ENCODE measurements around the gene SETD5. TPM values are rescaled to one million over a fixed set of nuclear protein-coding genes. Genes with fewer than 3 reads are reported as not detected.

Gene SETD5
- total RNA-seq, 1 donor from 2014 or later: 35.9 TPM

DNA sequence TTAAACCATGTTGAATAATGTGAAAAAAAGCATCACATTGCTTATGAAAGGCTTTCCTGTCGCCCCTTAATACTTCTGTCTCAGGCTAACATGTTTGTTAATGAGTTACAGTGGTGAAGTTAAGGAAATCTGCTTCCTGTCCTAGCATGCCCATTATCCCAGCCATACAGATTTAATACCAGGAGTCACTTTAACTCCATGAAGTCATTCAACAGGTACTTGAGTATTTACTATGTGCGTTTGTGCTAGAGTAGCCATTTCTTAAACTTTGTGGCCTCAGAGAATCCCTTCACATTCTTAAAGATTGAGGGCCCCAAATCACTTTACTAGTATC is 10.1 kb upstream of the SETD5 start:
- DNase-seq (ENCODE audit: low read depth in 2 of 2): no peak

DNA sequence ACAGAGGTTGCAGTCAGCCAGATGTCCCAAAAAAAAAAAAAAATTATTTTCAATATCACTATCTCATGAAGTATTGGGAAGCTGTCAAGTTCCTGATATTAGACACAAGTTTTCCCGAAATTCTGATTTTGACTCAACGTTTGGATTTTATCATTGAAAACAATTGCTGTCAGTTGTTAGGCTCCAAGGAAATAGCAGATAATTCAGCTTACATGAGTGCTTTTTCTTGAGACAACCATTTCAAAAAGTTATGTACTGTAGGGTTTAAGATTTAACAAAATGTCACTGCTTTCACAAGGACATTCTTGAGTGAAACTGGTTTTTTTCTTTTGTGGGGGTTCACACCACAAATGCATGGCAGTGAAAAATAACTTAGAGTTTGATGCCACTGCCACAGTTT is 9.3 kb upstream of the SETD5 start:
- DNase-seq (ENCODE audit: low read depth in 2 of 2): no peak

DNA sequence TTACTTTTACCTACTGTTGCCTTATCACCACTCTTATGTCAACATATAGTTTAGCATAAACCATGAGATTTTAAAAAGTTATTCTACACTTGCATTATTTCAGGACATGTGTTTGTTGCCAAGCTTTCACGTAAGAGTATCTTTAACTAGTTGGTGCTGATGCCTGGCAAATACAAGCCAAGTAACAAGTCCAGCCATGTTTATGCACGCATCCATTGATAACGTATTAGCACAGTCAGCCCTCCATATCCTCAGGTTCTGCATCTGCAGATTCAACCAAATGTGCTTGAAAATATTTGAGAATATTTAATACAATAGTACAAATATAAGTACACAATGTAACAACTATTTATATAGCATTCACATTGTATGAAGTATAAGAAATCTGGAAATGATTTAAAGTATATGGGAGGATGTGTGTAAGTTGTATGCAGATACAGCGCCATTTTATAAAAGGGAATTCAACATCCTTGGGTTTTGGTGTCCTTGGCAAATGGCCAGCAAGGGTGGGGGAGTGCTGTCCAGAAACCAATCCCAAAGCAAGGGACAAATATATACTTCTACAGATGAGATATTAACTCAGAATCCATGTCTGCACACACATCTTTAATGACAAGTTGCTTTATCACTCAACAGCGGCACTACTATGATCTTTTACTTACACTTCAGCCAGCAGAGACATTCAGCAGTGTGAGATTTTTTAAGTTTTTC is 8.7 kb upstream of the SETD5 start:
- no peak for DNase-seq (ENCODE audit: low read depth in 2 of 2)

DNA sequence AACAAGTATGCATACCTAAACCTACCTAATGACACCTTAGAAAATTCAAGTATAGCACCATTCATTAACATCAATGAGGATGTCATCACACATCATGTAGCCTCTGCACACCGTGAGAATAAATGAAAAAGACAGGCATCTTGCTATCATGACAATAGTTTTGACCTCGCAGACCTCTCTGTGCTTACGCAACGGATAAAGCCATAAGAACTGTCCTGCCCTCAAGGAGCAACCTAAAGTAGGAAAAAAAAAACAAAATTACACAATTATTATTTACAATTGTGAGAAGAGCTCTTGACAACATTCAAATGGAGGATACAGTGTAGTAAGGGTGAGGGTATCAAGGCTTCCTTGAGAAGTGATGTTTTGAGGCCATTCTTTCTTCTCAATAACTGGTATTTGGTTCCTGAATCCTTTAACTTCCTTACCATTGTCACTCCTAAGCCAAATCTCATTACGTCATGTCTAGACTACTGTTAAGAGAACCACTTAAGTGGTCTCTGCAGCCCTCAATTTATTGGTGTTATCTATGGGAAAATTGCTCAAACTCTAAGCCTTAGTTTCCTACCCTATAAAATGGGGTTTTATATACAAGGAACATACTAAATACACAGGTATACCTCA is 7.0 kb upstream of the SETD5 start:
- no peak for DNase-seq (ENCODE audit: low read depth in 2 of 2)

DNA sequence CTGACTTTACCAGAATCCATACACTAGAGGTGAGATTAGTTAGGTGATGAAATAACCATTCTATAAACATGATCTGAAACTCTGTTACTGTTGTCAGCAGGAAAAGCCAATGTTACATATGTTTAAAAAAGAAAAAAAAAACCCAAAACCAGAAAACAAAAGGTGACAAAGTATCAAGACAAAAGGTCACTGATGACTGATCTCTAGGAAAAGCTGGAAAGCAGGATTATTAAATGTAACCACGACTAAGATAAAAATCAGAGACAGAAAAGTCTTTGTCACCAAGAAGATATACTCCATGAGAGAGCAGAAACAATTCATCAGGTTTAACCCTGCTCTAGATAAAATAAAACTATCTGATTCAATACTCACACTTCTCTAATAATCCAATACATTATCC is 5.4 kb upstream of the SETD5 start:
- no peak for DNase-seq (ENCODE audit: low read depth in 2 of 2)

DNA sequence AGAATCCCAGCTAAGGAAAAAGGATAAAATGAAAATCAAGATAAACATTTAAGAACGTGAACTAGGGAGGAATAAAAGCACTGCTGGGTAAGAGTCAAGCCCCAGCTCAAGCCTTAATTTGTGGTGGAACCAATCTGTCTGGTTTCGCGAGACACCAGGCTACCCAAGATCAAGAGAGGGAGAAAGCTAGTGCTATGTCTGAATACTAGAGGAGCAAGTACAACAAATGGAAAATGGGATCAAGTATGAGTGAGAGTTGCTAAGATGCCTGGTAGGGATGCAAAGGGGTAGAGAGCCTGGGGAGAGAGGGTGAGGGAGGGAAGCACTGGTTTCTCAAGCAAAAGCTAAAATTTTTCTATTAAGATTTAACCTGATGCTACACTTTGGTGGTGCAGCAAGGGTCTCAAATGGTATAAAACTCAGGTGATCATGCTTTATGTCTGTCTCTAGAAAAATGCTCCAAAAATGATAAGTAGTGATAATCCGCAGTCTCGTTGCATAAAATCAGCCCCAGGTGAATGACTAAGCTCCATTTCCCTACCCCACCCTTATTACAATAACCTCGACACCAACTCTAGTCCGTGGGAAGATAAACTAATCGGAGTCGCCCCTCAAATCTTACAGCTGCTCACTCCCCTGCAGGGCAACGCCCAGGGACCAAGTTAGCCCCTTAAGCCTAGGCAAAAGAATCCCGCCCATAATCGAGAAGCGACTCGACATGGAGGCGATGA is 1.7 kb upstream of the SETD5 start:
- DNase-seq (ENCODE audit: low read depth in 2 of 2): peak in 1 of 2 donors; percentile 10

DNA sequence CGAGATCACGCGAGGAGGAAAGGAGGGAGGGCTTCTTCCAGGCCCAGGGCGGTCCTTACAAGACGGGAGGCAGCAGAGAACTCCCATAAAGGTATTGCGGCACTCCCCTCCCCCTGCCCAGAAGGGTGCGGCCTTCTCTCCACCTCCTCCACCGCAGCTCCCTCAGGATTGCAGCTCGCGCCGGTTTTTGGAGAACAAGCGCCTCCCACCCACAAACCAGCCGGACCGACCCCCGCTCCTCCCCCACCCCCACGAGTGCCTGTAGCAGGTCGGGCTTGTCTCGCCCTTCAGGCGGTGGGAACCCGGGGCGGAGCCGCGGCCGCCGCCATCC is 1.1 kb upstream of the SETD5 start:
- peak in 1 of 2 donors; percentile 97 for DNase-seq (ENCODE audit: low read depth in 2 of 2)

DNA sequence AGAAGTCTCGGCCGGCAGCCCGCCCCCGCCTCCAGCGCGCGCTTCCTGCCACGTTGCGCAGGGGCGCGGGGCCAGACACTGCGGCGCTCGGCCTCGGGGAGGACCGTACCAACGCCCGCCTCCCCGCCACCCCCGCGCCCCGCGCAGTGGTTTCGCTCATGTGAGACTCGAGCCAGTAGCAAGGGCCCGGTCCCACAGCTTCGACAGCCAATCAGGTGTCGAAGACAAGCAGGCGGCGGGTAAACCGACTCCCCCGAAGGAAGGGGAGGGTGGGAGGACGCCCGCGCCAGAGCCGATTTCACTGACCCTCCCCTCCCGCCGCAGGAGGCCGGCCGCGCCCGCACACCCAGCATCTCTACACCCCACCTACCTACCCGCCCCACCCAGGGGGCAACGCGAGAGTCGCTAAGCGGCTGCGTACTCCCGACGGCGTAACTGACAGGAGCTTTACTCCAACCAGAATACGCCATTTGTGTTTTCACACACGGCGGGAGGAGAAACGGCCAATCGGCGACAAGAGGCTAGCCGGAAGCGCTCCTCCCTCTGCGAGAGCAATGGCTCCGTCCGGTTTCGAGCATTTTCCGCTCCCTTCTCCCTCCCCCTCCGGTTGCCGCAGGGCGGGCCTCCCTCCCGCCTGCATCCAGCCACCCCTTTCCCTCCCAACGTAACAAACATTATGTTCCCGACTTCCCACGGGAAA is 633 bp upstream of the SETD5 start:
- DNase-seq (ENCODE audit: low read depth in 2 of 2): peak; percentile 100

DNA sequence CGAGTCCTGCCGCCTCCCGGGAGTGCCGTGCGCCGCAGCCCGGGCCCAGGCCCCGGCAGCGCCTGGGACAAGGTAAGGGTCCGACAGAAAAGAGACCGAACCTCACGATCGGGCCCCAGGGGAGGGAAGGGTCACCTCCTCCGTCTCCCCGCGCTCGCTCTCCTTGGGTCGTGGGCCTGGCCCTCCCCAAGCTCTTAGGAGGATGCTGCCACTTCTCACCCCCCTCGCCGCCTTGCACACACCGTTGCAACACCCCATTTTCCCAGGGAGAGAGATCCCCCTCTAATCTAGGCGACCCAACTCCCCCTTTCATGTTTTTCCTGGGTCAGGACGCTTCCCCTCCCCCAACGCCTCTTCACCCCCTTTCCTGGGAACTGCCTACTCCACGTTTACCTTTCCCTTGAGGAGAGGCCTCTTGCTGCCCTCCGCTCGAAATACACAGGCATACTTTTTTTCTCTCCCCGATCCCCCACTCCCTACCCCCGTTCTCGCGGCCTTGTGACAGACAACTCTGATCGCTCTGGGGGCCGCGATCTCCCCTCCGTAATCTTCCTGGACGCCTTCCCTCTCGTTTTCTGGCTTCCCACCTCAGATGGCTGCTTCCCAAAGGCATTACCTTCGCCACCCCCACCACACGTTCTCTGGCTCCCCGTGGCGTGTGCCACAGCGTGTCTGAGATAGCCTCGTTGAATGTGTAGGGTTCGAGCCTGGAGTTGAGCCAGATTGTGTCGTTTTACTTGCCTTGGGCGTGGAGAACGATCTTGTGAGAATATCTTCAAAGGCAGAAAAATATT is 688 bp downstream of the SETD5 start:
- peak; percentile 52 to 58 for DNase-seq (ENCODE audit: low read depth in 2 of 2)

DNA sequence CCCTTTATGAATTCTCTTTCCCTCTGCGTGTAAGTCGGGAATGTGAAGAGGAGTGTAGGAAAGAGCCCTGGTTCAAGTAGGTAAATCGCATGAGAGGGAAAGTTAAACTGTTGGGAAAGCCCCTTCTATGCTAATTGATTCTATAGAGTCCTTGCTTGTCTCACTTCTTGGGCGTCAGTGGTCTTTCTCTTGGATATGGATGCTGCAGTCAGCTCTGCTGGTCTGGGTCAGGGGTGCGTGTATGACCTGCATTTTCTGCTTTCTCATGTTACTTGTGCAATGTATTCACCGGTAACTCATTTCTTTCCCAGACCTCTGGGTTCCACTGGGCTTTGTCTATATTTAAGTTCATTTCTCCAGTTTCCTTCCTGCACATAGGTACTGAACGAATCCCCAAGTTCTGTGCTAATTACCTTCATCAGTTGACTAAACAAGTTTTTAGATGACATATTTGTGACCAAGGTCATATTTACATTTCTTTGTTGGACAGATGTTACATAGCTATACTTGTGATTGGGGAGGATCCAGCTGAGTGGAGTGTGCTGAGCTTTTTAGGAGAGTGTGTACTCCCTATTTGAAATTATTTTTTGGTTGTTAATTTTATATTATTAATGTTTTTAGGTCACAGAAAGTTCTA is 1.4 kb downstream of the SETD5 start:
- peak in 1 of 2 donors; percentile 63 for DNase-seq (ENCODE audit: low read depth in 2 of 2)

DNA sequence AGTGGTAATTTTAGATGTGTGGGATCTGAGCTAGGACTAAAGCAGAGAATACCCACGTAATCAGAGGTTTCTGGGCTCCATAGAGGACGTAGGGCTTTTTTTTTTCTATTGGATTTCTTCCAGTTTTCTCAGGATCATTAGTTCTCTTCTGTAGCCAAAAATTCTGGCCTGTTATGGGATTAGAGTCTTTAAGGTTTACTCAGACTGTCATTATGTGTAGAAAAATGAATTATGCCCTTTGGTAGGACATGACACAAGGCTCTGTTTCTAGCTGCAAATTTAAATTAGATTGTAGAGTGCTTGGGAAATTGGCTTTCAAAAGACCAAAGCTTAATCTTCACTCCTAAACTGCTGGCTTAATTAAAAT is 1.9 kb downstream of the SETD5 start:
- peak in 1 of 2 donors; percentile 16 for DNase-seq (ENCODE audit: low read depth in 2 of 2)

DNA sequence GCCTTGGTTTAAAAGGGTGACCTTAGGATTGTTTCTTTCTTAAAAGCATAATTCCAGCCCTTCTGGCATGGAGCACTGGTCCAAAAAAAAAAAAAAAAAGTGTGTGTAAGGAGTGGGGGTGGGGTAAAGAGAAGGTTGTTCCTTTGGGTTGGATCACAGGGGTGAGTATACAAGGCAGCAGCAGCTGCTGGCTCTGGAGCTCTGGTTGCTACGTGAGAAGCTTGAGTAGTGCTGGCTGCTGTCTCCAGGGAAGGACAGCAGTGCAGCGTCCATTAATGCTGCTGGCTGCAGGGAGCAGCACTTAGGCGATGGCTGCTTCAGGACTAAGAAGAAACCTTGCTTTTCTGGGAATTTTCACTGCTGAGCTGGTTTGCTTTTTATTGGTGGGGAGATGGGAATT is 2.3 kb downstream of the SETD5 start:
- DNase-seq (ENCODE audit: low read depth in 2 of 2): peak; percentile 52 to 92

DNA sequence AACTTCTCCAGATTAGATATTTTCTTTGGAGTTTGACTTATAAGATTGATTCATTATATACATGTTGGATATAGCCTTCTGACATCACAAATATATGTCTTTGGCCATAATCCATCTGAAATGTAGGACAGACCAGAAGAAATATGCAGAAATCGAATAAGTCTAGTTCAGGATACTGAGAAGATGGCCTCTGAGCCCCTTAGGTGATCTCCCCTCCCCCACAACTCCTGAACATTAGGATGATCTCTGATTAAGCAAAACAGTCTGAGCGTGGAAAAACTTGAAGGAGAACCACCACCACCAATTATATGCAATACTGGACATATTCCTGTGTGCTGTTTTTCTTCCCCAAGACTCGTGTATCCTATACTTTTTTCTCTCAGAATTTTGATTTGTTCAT is 3.2 kb downstream of the SETD5 start:
- DNase-seq (ENCODE audit: low read depth in 2 of 2): no peak

DNA sequence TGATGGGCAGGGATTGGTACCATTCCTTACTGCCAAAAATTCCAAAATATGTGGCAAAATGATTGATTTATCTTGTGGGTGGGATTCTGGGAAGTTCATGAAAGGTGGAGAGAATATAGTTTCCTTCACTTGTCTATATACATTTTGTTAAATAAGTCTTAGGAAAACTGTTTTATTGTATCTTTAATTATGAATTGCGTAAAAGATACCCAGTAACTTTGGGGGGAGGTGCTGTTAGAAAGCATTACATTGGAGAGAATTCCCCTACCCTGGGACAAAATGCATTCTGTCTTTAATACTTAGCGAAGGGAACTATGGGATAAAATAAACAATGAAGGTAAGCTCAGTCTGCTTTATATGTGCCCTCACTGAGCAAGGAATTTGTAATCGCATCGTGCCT is 4.6 kb downstream of the SETD5 start:
- no peak for DNase-seq (ENCODE audit: low read depth in 2 of 2)

DNA sequence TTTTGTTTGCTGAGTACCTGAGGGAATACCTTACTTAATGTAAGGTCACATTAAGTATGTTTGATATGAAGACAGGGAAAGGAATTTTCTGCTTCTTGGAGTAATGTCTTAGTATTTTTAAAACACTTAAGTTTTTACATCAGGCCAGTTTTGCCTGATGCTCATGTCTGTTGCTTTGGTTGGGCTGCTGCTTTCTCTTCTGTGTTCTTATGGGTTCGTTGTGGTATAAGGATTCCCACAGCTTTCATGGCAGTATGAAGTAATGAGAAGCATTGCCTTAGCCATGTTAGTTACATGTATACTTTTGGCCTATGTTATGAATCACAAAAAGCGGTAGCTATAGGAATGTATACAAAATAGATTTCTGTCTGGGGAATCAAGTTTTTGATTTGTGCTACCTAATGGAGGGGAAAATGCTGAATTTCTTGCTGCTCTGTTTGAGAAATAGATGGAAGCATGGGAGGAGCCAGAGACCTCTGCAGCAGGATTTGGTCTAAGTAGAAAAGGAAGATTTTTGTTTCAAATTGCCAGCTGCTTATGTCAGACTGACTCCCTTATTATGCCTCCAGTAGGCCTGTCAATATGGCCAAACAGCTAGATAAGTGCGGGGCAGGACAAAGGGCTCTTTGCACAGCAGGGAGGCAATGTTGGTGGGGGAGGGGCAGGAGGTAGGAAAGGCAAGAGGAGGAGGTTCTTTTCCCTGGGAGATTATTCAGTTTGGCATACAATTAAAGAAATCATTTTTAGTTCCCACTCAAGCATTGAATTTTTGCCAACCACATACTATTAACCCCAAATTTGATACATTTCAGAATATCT is 5.2 kb downstream of the SETD5 start:
- DNase-seq (ENCODE audit: low read depth in 2 of 2): no peak

DNA sequence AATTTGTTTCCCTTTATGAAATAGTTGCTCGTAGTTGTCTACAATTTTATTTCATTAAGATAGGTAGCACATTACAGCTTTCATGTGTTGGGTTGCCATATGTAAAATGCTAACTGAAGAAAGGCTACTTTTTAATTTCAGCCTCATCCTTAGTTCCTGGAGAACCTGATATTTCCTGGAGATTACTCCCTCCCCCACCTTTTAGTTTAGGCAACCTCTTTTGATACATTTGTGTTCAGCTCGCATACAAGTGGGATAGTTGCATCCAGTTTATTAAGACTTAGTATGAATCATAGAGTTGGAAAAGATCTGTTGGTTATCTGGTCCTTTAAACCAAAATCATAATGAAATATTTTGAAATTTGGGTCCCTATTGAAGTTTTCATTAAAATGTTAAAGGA is 6.0 kb downstream of the SETD5 start:
- no peak for DNase-seq (ENCODE audit: low read depth in 2 of 2)

DNA sequence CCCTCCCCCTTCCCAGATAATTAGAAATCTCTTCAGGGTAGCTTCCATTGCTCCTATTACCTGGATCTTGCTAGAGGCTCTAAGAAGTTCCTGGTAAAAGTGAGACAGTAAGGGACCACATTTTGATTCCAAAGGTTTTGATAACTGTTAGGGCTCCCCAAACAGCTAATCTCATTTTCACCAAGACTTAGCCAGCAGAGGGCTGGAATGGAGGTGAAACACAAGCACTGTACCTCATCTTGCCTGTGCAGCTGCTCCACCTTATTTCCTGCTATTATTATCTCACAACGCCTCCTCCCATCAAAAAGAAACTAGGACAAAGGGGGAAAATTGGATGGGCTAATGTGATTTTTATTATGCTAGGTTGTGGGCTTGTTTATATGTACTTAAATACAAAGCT is 7.3 kb downstream of the SETD5 start:
- DNase-seq (ENCODE audit: low read depth in 2 of 2): no peak

DNA sequence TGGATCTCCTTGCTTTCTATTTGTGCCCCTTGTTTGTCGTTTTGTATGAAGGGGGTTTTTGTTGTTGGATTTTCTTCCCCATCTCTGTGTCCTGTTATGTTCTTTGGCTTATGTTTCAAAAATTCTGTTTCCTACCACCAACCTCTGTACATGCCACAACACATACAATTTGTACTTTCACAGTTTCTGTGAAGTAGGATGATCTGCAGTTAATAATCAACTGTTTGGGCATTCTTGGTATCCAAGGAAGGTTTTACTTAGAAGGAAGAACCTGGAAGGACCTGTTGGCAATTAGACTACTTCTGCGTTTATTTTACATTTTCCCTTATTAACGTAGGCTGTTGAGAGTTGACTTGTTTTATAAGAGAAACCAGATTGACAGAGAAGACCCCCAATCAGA is 8.3 kb downstream of the SETD5 start:
- no peak for DNase-seq (ENCODE audit: low read depth in 2 of 2)

DNA sequence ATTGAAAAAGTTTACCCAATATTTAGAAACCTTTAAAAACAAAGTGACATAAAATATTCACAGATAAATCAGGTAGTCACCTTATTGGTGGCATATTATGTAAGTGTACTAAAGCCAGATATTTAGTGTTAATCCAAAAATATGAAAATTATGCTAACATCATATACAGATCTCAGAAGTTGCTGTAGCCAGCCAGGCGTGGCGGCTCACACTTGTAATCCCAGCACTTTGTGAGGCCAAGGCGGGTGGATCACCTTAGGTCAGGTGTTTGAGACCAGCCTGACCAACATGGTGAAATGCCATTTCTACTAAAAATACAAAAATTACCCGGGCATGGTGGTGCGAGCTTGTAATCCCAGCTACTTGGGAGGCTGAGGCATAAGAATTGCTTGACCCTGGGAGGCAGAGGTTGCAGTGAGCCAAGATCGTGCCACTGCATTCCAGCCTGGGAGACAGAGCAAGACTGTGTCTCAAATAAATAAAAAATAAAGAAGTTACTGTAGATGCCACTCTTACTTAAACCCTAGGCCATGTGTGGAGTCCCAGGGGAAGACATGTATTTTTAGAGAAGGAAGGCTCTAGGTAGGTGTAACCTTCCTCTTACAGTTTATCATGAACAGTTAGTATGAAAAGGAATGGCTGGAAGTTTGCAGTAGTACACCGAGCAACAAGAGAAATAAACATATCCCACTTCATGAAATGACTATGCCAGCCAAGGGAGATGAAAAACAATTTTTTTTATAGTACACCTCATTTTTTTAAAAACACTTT is 9.6 kb downstream of the SETD5 start:
- DNase-seq (ENCODE audit: low read depth in 2 of 2): no peak

DNA sequence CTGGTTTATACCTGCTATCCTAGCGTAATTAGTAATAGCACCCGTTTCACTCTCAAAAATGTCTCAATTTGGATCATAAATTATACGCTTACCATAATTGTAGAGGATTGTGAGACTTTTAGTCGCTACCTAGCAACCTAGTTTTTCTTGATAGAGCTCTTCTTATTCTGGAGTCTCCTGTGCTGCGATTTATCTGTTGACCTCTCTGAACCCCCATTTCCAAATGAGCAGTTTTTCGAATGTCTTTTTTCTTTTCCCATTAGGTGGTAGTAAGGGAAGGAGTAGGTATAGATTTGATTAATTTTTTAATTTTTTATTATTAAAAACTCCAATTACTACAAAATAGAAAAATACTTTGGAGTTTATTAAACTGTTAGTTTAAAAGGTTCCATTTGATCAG is 10.6 kb downstream of the SETD5 start:
- DNase-seq (ENCODE audit: low read depth in 2 of 2): no peak
